GM19351 (cell line): ENCODE data around the gene ABLIM3.
"Not testable (repeated sequence)": the region's sequence is repeated elsewhere in the genome, so short reads cannot be mapped to it uniquely, and the experiment has no call there.

Experiments
- ATAC-seq: cut with Tn5 transposase; IDR thresholded peaks from one replicate; pipeline ENCODE4 v1.9.1; 2021; ENCODE audit warnings: mild to moderate bottlenecking, moderate library complexity; ENCODE audit not compliant: unreplicated experiment

Gene ABLIM3

GRCh38 chr5:149185067-149185466 lies 43.8 kb downstream of the ABLIM3 start:
- ATAC-seq, result no peak

- ATAC-seq, result no peak
These were observed 45.2 kb downstream of the ABLIM3 start for GRCh38 chr5:149186506-149186905.

DNA sequence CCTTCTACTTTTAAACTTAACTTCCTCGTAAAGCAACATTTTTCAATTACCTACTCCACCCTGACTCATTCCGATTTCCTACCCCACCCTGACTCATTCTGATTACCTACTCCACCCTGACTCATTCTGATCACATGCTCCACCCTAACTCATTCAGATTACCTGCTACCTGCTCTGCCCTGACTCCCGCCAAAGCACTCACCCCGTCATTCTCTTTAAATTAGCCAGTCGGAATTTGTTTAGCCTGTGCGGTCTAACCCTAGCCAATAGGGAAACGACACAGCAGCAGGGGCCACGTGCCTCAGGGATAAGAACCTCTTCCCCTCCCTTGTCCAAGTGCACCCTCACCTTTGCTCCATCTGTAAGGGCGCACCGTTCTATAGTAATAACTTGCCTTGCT lies 46.3 kb downstream of the ABLIM3 start:
- ATAC-seq, result not testable (repeated sequence)

- ATAC-seq, result no peak
These were observed 47.1 kb downstream of the ABLIM3 start for GRCh38 chr5:149188383-149188782.

DNA sequence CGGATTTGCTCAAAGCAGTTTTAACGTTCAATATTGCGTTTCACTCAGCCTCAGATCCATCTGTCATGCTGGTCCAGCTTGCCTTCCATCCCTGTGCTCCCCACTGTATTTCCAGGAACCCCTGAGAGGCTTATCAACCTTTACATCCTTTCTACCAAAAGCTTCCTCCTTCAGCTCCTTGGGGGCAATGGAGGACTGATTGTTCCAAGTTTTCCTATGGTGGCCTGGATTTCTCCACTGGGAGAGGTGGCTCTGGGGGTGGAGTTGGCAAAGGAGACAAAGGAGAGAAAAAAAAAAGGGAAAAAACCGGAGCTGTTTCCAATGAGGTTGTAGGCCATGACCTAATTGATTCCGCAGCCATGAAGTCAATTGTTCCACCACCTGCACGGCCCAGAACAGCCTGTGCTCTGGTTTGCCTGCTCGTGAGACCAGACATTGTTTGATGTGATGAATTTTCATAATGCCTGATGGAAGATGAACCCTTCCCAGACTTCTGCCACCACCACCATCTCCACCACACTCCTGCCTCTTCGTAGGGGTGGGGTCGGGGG lies 54.1 kb downstream of the ABLIM3 start:
- ATAC-seq, result no peak

GRCh38 chr5:149195962-149196361 lies 54.7 kb downstream of the ABLIM3 start:
- no peak for ATAC-seq

DNA sequence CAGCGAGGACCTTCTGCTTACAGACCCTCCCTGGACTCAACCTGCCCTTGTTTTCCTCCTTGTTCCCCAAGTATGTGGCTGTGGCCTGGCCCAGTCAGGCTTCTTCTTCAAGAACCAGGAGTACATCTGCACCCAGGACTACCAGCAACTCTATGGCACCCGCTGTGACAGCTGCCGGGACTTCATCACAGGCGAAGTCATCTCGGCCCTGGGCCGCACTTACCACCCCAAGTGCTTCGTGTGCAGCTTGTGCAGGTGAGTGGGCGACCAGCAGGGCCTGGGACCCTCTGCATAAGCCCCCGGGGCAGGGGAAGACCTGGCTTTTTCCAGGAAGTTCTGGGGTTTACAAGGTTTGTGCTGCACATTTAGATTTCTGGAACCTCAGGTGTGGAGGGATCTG lies 56.9 kb downstream of the ABLIM3 start:
- no peak for ATAC-seq

DNA sequence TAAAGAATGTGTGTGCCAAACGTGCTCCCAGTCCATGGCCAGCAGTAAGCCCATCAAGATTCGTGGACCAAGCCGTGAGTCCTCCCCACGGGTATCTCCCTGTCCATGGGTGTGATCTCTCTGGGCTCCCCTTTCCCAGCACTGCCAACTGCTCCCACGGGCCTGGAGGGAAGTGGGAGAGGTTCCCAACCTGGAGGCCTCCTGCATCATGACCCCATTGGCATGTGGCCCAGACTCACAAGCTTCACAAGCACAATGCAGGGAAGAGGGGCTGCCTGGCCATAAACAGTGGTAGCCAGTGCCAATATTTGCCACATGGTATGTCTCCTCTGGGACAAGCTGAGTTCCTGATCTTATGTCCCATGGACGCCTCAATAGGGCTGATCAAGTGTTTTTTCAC lies 59.1 kb downstream of the ABLIM3 start:
- no peak for ATAC-seq

- ATAC-seq, result no peak
These were observed 59.9 kb downstream of the ABLIM3 start for GRCh38 chr5:149201121-149201637.

DNA sequence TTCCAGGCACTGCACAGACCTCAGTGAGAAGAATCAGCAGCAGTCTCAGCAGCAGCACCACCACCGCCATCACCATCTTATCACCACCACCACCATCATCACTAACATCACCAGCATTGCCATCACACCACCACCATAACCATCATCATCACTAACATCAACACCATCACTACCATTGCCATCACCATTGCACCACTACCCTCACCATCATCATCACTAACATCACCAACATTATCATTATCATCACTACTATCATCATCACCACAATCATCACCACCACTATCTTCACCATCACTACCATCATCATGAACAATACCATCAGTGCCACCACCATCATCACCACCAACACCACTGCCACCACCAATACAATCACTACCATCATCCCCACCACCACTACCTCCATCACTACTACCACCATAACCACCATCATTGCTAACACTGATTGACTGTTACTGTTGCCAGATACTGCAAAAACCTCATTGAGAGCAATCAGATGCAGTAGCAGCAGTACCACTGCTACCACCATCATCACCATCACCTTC lies 61.7 kb downstream of the ABLIM3 start:
- ATAC-seq, result no peak

GRCh38 chr5:149203921-149204441 lies 62.7 kb downstream of the ABLIM3 start:
- ATAC-seq, result no peak

GRCh38 chr5:149205625-149206523 lies 64.6 kb downstream of the ABLIM3 start:
- no peak for ATAC-seq

DNA sequence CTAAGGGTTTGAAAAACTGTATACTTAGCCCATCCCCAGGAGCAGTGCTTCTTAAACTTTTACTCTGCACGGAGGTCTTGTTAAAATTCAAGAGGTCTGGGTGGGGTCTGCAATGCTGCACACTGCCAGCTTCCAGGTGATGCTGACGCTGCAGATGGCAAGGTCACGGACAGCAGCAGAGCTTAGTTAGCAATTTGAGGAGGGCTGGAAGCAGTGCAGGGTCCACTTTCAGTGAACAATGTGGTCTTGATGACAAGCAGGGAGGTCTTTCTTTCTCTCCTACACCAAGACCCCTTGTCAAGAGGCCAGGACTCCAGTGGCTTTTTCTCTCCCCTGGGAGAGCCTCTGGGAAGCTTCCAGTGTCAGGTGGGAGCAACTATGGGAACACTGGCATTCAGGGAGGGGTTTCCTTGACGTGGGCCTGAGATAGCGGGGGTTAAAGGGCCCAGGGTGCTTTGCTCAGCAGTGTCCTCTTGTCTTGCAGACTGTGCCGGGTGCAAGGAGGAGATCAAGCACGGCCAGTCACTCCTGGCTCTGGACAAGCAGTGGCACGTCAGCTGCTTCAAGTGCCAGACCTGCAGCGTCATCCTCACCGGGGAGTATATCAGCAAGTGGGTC lies 65.3 kb downstream of the ABLIM3 start:
- ATAC-seq, result no peak

DNA sequence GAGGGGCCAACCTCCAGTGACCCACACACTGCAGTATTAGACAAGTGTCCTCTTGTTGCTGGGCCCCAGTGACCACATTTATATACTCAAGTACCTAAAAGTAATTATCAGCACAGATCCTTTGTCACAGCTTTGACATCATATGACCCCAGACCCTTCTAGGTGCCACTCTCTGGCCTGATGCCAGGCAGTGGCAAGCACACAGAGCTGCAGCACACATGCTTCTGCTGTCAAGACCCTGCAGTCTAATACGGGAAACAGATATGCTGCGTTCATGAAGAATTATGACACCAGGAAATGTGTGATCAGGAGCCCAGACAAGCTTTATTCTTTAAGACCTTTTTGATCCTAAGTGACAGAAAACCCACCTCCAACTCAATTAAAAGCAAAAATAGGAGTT lies 66.5 kb downstream of the ABLIM3 start:
- no peak for ATAC-seq

GRCh38 chr5:149210225-149210624 lies 68.9 kb downstream of the ABLIM3 start:
- ATAC-seq, result no peak

DNA sequence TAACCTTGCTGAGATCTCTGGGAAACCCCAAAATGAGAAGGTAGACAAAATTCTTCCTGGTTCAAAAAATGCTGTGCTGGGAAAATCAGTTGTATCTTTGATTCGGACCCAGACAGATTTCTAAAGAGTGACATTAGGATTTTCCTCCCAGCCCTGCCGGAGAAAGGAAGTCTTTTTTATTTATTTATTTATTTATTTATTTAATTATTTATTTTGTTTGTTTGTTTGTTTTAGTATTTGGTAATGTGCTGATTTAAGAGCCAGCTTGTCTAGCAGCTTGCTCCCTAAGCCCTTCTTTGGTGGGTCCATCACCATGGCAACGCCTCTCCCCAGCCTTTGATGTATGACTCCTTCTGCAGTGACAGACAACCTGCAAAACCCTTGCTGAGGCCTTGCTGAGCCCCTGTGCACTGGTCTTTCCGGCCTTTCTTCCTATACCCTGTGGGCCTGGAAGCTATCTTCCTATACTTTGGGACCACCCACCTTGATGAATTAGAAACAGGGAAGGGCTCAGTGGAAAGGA lies 69.7 kb downstream of the ABLIM3 start:
- ATAC-seq, result no peak

DNA sequence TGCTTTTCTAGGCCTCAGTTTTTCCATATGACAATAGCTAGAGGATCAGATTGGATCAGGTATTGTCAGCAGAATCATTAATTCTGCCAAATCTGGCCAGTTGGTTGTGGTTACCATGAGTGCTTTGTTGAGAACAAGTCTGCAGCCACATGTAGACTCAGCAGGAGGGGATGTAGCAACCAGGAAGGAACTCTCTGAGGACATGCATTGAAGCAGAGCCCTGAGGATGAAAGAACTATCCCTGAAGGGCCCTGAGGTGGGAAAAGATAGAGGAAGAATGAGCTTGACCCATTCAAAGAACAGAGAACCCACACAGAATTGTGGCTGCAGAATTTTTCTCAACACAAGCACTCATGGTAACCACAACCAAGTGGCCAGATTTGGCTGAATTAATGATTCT lies 70.3 kb downstream of the ABLIM3 start:
- no peak for ATAC-seq

DNA sequence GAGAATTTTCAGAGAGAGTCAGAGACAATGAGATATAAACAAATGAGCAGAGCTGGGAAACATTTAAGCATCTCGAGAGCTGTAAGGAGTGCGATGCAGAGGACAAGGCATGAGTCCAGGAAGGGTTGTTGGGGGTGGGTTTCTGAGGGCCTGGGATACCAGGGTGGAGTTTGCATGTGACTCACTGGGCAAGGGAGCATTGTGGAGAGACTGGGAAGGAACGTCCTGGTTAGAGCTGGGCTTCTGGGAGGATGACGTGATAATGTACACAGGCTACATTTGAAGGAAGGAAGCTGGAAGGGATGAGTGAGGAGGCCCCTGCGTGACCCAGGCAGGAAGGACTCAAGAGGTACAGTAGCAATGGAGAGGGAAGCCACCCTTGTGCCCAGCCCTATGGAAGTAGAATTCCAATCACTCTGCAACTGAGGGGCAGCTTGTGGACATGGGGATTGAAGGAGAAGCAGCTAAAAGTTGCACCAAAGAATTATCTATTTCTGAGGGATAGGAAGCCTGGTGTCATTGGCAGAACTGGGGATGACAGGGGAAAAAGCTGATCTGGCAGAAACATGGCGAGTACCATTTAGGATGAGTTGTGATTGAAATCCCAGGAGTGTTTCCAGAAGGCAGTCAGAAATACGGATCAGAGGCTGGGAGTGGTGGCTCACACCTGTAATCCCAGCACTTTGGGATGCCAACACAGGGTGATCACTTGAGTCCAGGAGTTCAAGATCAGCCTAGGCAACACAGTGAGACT lies 71.1 kb downstream of the ABLIM3 start:
- ATAC-seq, result no peak

DNA sequence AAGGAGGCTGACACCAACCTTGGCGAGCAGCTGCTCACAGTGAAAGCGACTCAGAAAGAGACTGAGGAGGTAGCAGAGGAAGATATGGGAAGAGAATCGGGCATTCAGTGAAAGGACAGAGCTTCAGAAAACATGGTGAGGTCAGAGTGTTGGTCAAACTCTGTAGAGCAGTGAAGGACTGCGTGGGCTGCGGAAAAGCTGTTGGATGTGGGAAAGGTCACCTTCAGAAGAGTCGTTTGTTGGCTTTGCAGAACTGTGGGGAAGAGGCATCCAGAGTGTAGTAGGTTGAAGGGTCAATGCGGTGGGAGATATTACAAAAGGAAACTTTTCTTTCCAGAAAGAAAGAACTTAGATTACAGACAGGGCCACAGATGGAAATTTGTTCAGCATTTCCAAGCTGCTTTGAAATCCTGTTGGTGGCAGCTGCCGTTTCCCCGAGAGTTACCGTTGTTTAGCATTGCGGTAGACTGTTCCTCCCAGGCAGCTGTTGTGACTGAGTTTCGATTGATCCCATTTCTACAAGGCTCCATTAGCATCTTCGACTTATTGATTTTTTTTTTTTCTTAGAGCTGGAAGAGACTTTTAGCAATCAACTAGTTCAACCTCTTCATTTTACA lies 72.1 kb downstream of the ABLIM3 start:
- no peak for ATAC-seq

DNA sequence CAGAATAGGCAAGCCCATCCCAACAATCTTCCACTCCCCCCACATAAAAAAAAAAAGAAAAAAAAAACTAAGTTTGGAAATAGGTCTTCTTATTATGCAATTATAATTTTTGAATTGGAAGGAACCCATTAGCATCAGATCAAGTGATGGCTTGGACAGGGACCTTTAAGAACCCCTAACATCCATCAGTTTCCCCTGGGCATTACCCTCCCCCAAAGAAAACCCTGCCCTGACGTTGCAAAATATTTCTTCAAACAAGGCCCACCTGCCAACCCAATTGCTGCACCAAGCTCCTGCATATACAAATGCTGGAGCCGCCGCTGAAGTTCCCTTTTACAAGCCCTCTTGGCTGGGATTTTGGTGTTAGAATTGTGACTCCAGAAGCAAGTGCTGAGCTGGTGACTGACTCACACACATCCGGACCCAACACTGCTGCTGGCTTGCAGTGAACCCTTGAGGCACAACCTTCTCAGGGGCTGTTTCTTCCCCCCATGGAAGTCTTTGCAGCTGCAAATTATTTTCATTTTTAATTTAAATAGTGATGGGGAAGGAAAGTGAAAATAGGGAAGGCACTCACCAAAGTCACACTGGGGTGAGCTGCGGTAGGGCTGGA lies 74.3 kb downstream of the ABLIM3 start:
- ATAC-seq, result no peak
